NCI-H69 (cell line): ENCODE results near the gene HAPLN3.

Experiments
- DNase-seq: peaks from one replicate; lab custom pipeline; 2025; lab: John Stamatoyannopoulos, UW

Gene HAPLN3

DNA sequence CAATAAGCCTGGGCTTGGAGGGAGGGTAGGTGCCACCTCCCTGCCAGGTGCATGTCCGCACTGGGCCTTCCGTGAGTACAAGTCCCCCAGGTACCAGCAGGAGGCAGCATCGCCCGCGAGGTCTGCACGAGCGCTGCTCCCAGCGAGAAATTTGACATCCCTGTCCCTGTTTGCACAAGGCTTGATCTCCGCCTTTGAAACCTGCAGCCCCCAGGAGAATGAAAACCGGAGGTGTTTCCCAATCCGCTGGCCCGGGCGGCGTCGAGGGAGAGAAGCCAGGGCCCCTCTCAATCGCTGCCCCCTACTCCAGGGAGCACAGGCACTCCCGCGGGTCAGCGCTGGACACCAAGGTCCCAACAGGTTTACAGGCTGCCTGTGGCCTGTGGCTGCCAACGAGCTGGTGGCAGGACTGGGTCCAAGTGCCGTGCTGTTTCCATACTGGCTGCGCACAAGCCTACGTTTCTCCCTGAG is 961 bp downstream of the HAPLN3 start:
- DNase-seq = peak; percentile 40

DNA sequence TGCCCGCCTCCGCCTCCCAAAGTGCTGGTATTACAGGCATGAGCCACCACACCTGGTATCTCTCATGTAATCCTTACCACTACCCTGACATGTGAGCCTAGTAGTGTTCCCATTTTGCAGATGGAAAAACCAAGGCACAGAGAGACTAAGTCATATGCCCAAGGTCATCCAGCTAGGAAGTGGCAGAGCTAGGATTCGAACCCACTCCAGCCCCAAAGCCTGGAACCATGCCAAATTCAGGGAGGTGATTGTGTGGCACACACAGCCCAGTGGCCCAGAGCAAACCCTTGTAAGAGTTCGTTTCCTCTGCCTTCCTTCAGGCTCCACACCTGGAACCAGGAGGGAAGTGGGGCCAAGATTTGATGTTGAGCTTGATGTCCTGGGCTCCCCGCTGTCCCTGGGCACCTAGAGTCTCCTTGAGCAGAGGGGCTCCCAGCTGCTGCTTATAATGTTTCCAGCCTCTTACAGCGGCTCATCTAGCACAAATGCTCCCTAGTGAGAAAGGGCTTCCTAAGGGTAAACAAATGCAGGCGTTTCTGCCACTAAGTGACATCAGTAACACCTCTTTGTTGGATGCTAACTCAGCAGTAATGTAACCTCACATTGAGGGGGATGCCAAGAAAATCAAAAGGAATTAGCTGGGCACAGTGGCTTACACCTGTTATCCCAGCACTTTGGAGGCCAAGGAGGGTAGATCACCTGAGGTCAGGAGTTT is 3.6 kb downstream of the HAPLN3 start:
- DNase-seq = no peak

- no peak for DNase-seq
Observed at GRCh38 chr15:88890495-88890894, 4.8 kb downstream of the HAPLN3 start.

- no peak for DNase-seq
Observed at GRCh38 chr15:88888719-88889118, 6.6 kb downstream of the HAPLN3 start.

DNA sequence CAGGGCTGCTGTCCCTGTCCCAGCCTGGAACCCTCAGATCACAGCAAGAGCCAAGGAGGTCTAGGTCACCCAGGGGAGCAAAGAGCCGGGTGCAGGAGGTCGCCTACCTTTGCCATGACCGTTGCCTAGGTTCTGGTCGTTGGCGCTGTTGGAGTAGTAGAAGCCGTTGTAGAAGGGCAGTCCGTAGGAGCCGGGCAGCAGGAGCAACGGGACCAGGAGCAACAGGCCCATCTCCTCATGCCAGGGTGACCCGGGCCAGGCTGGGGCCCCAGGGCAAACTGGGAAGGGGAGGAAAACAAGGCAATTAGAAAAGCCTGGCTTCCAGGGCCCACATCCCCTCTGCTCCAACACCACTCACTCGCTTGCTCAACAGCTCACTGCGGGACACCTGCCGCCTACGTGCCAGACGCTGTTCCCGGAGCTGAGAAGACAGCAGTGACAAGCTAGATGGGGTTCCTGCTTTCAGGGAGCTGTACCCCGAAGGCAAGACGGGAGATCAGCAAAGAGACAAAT is 8.2 kb downstream of the HAPLN3 start:
- no peak for DNase-seq

- DNase-seq = no peak
Observed at GRCh38 chr15:88882785-88883184, 12.6 kb downstream of the HAPLN3 start.

GRCh38 chr15:88881775-88882174 is 13.6 kb downstream of the HAPLN3 start:
- DNase-seq = no peak

- no peak for DNase-seq
Observed at GRCh38 chr15:88880944-88881740, 14.2 kb downstream of the HAPLN3 start.

DNA sequence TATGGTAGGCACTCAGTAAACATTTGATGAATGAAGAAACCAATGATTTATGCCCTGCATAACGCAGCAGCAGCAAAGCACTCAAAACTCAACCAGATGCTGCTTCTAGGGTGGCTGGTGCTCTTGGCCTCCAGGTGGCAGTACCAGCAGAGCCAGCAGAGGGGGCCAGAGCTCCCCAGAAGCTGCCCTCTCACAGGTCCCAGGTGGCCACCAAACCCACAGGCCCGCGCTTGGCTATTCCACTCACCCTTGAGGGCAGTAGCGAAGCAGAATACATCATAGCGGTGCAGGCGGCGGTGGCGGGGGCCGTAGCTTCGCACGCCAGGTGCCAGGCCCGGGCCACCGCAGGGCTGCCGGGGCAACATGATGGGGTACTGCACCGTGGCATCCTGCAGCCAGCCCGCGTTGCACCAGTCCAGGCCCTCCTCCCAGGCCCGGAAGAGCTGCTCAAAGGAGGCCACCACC is 16.6 kb downstream of the HAPLN3 start:
- DNase-seq = peak; percentile 48

- no peak for DNase-seq
Observed at GRCh38 chr15:88877906-88878305, 17.4 kb downstream of the HAPLN3 start.

DNA sequence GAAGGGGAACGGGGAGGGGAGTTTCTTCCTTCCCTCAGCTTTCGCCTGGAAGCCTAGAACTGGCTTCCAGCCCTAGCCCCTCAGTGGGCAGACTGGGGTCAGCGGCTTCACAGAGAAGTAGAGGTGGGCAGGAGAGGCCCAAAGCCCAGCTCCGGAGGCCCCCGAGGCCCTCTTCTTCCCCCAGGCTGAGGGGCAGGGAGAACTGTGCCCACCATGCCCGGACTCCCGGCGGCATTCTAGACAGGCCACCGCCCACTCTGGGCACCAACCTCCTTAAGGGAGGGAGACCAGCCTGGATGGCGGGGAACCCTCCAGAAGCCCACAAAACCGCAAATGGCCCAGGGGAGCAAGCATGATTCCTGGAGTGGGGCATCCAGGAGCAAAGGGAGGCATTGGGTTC is 17.9 kb downstream of the HAPLN3 start:
- no peak for DNase-seq

DNA sequence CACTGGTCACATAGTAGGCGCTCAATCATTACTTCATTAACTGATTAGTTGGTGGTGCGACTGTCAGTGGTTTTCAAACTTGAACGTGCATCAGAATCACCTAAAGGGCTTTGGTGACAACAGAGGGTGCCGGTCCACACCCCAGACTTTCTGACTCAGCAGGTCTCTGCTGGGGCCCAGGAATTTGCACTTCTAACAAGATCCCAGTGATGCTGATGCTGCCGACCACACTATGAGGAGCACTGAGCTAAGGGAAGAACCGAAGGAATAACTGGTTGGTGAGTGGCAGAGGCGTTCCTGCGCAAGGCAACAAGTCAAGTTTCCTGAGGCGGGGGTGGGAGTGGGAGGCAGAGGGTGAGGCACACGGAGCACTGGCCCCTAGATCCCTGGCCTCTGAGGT is 18.8 kb downstream of the HAPLN3 start:
- DNase-seq = no peak

DNA sequence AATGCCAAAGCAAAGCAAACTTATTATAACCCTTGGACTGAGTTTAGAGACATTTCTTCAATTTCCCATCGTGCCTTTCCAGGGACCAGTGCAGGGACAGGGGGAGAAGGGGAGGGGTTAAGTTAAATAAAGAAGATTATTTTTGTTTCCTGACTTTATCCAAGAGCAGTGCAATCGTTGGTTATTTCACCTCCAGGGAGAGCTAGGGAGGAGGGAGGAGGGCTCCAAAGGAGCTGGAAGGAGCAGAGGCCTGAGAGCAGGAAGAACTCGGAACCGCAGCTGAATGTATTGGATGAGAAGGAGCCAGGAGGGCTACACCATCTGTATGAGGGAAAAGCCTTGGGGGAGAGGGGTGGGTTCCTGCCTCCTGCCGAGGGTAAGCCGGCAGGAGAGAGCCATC is 20.7 kb downstream of the HAPLN3 start:
- DNase-seq = no peak

- no peak for DNase-seq
Observed at GRCh38 chr15:88874275-88874674, 21.1 kb downstream of the HAPLN3 start.

GRCh38 chr15:88873786-88874185 is 21.6 kb downstream of the HAPLN3 start:
- DNase-seq = no peak

DNA sequence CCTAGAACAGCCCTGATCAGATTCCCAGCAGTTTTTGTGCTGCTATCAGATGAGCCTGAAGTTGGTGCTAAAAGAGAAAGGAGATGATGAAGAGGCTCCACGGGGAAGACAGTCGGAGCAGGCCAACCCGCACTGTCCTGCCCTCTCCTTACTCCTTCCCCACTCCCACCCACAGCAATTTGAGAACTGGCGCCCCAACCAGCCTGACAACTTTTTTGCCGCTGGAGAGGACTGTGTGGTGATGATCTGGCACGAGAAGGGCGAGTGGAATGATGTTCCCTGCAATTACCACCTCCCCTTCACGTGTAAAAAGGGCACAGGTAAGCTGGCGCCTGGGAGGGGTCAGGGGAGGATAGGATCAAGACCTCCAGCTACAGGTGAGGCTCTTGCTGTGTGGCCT is 22.6 kb downstream of the HAPLN3 start:
- DNase-seq = no peak

- no peak for DNase-seq
Observed at GRCh38 chr15:88872106-88872505, 23.2 kb downstream of the HAPLN3 start.

- DNase-seq = no peak
Observed at GRCh38 chr15:88871313-88871712, 24.0 kb downstream of the HAPLN3 start.

DNA sequence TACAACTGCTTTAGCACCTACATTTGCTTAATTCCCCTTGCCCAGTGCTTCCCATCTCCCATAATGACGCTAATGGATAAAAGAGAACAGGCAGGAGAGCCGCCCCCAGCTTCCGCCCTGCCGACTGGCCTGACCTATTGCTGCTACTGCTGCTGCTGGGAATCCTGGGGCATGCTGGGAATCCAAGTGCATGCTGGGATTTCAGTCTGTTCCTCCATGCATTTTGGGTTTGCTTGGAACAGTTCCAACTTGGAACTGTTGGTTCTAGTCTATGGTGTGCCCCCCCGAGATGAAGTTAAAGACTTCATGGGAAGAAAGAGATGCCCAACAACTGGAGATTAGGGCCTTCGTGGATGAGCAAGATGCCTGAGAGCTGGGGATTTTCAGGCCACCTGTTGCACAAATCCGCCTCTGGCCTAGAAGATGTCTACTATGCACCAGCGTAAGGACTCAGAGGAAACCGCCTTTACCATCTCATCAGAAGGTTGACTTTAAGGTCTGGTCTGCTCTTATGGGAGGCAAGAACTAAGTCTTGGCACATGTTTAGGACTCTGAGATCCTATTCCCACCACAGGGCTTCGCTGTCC is 29.0 kb downstream of the HAPLN3 start:
- DNase-seq = no peak

- DNase-seq = no peak
Observed at GRCh38 chr15:88865498-88866099, 29.7 kb downstream of the HAPLN3 start.

DNA sequence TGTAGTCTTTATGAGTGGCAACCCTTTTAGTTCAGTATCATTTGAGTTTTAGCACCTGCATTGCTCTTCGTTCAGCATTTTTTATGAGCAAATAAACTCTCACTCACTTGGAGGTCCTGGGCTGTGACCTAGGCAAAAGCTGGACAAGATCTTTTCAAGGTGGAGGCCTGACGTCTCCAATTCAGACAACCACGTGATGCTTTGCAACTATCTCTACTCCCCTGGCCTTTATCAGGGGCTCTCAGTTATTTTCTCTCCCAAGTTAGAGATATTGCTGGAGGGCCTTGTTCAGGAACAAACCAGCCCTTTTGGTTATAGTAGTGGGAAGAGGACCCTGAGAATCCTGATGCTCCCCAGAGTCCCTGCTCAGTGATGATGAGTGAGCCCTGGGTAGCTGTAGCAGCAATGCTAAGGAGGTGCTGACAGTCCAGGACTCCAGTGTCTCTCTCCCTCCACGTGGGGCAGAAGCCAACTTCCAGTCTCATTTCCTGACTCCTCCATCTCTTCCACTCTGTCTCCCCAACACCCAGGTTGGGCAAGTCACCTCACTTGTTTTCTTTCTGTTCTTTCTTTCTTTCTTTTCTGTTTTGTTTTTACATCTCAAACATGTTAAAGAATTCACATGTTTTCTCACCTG is 30.4 kb downstream of the HAPLN3 start:
- no peak for DNase-seq

DNA sequence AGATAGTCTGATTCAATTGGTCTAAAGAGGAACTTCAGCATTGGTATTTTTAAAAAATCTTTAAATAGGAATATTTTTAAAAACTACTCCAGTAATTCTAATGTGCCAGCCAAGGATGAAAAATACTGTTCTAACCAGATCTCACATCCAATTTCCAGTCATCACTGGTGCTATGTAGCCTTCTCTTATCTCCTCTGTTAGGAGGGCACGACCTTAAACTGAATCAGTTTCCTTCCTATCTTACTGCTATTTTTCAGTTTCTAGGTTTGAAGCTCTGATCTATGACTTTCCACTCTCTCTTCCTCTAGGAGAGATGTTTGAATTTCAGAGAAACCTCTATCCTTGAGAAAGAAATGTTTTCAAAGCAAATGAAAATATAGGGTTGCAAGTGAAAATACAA is 31.9 kb downstream of the HAPLN3 start:
- DNase-seq = no peak
